Anterior cingulate cortex (tissue), 58 donors: Measurements from ENCODE around the gene EPB41L2.
"Not testable (repeated sequence)": the region's sequence is repeated elsewhere in the genome, so short reads cannot be mapped to it uniquely, and the experiment has no call there.

Experiments used
- DNase-seq, 58 donors: peaks; one replicate each; lab custom pipeline; 2025; lab: John Stamatoyannopoulos, UW

Gene EPB41L2

GRCh38 chr6:130928158-130928912 is 134.7 kb downstream of the EPB41L2 start:
- peak in 3 of 58 donors; percentile 43 to 61 (median 44) for DNase-seq

GRCh38 chr6:130927305-130927704 is 135.7 kb downstream of the EPB41L2 start:
- no peak for DNase-seq

- DNase-seq: no peak
Measured at GRCh38 chr6:130923350-130923749, 139.7 kb downstream of the EPB41L2 start.

- no peak for DNase-seq
Measured at GRCh38 chr6:130922922-130923321, 140.1 kb downstream of the EPB41L2 start.

GRCh38 chr6:130920969-130921368 is 142.1 kb downstream of the EPB41L2 start:
- no peak for DNase-seq

DNA sequence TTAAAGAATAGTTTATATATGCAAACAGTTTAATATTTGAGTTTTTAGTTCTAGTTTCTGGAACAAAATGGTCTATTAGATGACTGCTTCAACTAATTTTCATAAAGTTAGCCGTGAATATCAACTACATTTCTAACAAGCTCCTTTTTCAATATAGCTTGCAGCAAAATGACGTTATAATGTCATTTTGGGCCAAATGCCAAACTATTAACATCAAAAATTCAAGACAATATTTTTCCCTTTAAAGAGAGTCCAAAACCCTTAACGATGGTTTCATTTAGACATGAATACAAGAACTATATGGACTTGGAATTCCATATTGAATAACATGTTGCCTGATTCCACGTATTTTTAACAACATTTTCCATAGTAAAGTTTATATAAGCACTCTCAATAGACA is 144.9 kb downstream of the EPB41L2 start:
- DNase-seq: no peak

GRCh38 chr6:130915606-130916005 is 147.4 kb downstream of the EPB41L2 start:
- DNase-seq: not testable (repeated sequence)

GRCh38 chr6:130913120-130913519 is 149.9 kb downstream of the EPB41L2 start:
- DNase-seq: no peak

- no peak for DNase-seq
Measured at GRCh38 chr6:130912434-130912833, 150.6 kb downstream of the EPB41L2 start.

DNA sequence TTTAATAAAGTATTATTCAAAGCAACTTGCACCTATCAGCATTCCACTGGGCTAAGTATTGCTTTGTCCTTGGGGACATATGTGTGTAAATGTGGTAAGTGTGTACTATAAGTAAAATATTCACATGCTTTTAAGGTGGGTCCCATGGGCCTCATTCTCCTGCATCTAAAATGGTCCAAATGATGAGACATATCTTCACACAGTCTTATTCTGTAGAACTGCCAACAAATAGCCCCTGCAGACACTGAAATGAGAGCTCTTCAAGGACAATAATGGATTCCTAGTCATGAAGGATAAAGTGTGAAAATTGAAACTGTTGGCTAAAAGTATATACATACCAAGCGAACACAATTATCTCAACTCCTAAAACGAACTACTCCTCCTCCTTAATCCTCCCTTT is 154.1 kb downstream of the EPB41L2 start:
- DNase-seq: no peak

GRCh38 chr6:130908188-130908587 is 154.9 kb downstream of the EPB41L2 start:
- DNase-seq: no peak

GRCh38 chr6:130907687-130908086 is 155.4 kb downstream of the EPB41L2 start:
- no peak for DNase-seq

- no peak for DNase-seq
Measured at GRCh38 chr6:130906736-130907381, 156.2 kb downstream of the EPB41L2 start.

GRCh38 chr6:130903602-130904001 is 159.4 kb downstream of the EPB41L2 start:
- no peak for DNase-seq

GRCh38 chr6:130903007-130903406 is 160.0 kb downstream of the EPB41L2 start:
- no peak for DNase-seq

GRCh38 chr6:130900913-130901312 is 162.1 kb downstream of the EPB41L2 start:
- peak in 2 of 58 donors; percentile 3 to 51 for DNase-seq

DNA sequence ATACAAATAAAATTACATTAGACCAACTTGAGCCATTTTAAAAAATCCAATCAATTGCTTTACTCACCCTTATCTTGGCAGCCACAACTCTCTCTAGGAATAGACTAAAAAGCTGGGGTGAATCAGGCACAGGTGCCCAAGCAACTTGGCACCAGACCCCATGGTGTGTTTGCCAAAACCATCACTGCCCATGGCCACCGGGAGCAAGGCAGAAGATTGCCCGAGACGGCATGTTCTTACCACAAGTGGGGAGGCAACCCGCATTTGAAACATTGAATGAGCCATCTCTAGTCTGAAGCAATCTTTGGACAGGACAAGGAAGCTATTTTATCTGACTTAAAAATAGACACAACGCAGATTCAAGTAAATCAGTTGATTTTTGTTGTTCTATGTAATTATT is 166.8 kb downstream of the EPB41L2 start:
- peak in 15 of 58 donors; percentile 5 to 55 (median 19) for DNase-seq

DNA sequence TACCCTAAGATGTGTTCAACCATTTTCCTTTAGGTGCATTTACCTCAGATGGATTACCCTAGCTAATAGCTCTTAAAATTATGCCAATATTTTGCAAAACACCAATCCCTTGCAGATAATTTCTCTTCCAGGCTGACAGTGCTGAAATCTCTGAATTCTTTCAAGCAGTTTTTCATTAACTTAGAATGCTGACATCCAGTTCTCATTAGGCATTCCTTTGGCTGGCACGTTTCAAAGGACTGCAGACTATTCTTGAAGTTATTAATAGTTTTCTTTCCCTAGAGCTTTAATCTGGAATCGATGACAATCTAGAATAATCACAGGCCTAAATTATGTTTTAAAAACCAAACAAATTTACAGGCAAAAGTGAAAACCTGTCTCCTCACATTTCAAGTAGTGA is 167.5 kb downstream of the EPB41L2 start:
- no peak for DNase-seq

- no peak for DNase-seq
Measured at GRCh38 chr6:130893766-130894165, 169.3 kb downstream of the EPB41L2 start.

- peak in 1 of 58 donors; percentile 9 for DNase-seq
Measured at GRCh38 chr6:130893277-130893676, 169.8 kb downstream of the EPB41L2 start.

GRCh38 chr6:130890521-130890971 is 172.5 kb downstream of the EPB41L2 start:
- DNase-seq: no peak

GRCh38 chr6:130889423-130889822 is 173.6 kb downstream of the EPB41L2 start:
- DNase-seq: no peak
